Astrocyte (in vitro differentiated cells and primary cell): ENCODE data around the gene NRIP2.

Experiments used
- EZH2 ChIP-seq: IDR thresholded peaks from 2 replicates; pipeline ENCODE4 v1.6.1; 2012; ENCODE audit warnings: mild to moderate bottlenecking, low read length, inconsistent platforms; ENCODE audit not compliant: insufficient read depth
- TF ChIP-seq, protein P1 (sequence below): IDR thresholded peaks from 2 replicates; pipeline ENCODE4 v1.5.1; 2011; ENCODE audit warnings: low read depth, mild to moderate bottlenecking, inconsistent platforms, low read length, moderate library complexity; ENCODE audit not compliant: insufficient read depth

DNA sequence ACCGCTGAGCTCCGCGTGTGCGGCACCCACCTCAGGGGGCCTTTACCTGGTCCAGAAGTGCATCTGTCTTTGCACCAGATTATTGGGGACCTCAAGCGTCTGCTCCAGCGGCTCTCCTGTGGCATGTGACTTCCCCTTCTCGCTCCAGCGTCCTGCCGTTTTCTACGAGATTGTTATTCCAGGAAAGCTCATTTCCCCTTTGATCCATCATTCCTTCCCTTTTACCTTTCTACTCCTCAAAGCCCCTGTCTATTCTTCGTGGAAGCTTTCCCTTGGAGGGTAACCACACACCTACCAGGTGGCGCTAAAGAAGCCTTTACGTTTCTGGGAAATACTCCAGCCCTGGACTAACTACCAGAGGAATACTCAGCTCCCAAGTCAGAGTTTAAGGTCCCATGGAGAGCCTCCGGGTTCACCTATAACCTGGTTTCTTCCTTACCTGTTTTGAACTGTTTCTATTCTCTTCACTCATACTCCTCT, 38.6 kb downstream of the NRIP2 start:
- TF ChIP-seq, protein P1, sequence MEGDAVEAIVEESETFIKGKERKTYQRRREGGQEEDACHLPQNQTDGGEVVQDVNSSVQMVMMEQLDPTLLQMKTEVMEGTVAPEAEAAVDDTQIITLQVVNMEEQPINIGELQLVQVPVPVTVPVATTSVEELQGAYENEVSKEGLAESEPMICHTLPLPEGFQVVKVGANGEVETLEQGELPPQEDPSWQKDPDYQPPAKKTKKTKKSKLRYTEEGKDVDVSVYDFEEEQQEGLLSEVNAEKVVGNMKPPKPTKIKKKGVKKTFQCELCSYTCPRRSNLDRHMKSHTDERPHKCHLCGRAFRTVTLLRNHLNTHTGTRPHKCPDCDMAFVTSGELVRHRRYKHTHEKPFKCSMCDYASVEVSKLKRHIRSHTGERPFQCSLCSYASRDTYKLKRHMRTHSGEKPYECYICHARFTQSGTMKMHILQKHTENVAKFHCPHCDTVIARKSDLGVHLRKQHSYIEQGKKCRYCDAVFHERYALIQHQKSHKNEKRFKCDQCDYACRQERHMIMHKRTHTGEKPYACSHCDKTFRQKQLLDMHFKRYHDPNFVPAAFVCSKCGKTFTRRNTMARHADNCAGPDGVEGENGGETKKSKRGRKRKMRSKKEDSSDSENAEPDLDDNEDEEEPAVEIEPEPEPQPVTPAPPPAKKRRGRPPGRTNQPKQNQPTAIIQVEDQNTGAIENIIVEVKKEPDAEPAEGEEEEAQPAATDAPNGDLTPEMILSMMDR: no peak
- no peak for TF ChIP-seq EZH2
